GM18870 (cell line): ENCODE data around the gene MVK.

ENCODE experiments used
- ATAC-seq: cut with Tn5 transposase; IDR thresholded peaks from one replicate; pipeline ENCODE4 v1.9.1; 2021; ENCODE audit warnings: moderate library complexity; ENCODE audit not compliant: unreplicated experiment

Gene MVK

GRCh38 chr12:109626378-109627115 lies 53.0 kb downstream of the MVK start:
- ATAC-seq = no peak

GRCh38 chr12:109627633-109628032 lies 54.0 kb downstream of the MVK start:
- no peak for ATAC-seq

GRCh38 chr12:109630107-109630506 lies 56.5 kb downstream of the MVK start:
- ATAC-seq = no peak

GRCh38 chr12:109630815-109631214 lies 57.2 kb downstream of the MVK start:
- no peak for ATAC-seq

- no peak for ATAC-seq
Observed at GRCh38 chr12:109631302-109631701, 57.7 kb downstream of the MVK start.

- ATAC-seq = no peak
Observed at GRCh38 chr12:109631751-109632150, 58.2 kb downstream of the MVK start.

GRCh38 chr12:109632342-109632741 lies 58.7 kb downstream of the MVK start:
- no peak for ATAC-seq

GRCh38 chr12:109635717-109636116 lies 62.1 kb downstream of the MVK start:
- ATAC-seq = no peak

GRCh38 chr12:109637348-109637747 lies 63.8 kb downstream of the MVK start:
- ATAC-seq = no peak

GRCh38 chr12:109637996-109638395 lies 64.4 kb downstream of the MVK start:
- no peak for ATAC-seq

GRCh38 chr12:109638735-109639134 lies 65.1 kb downstream of the MVK start:
- no peak for ATAC-seq

GRCh38 chr12:109639151-109639872 lies 65.7 kb downstream of the MVK start:
- ATAC-seq = no peak

GRCh38 chr12:109640961-109641360 lies 67.4 kb downstream of the MVK start:
- ATAC-seq = no peak

GRCh38 chr12:109641422-109641821 lies 67.8 kb downstream of the MVK start:
- no peak for ATAC-seq

- no peak for ATAC-seq
Observed at GRCh38 chr12:109642506-109643132, 69.0 kb downstream of the MVK start.

GRCh38 chr12:109645194-109645593 lies 71.6 kb downstream of the MVK start:
- no peak for ATAC-seq

- ATAC-seq = no peak
Observed at GRCh38 chr12:109645708-109646107, 72.1 kb downstream of the MVK start.
